GM19397 (cell line): ENCODE results near the gene GRIK2.

Experiments used
- ATAC-seq: cut with Tn5 transposase; IDR thresholded peaks from one replicate; pipeline ENCODE4 v1.9.1; 2021; ENCODE audit warnings: mild to moderate bottlenecking, moderate library complexity; ENCODE audit not compliant: unreplicated experiment

GRIK2 gene

GRCh38 chr6:101451981-101452380 is 58.5 kb downstream of the GRIK2 start:
- no peak for ATAC-seq

- ATAC-seq = no peak
These were observed 59.7 kb downstream of the GRIK2 start for GRCh38 chr6:101453221-101453620.

GRCh38 chr6:101454106-101454676 is 60.7 kb downstream of the GRIK2 start:
- no peak for ATAC-seq

- no peak for ATAC-seq
These were observed 64.8 kb downstream of the GRIK2 start for GRCh38 chr6:101458336-101458735.

- no peak for ATAC-seq
These were observed 65.3 kb downstream of the GRIK2 start for GRCh38 chr6:101458826-101459225.

- ATAC-seq = no peak
These were observed 69.1 kb downstream of the GRIK2 start for GRCh38 chr6:101462576-101462975.

GRCh38 chr6:101465863-101466262 is 72.4 kb downstream of the GRIK2 start:
- no peak for ATAC-seq

GRCh38 chr6:101477436-101477835 is 83.9 kb downstream of the GRIK2 start:
- no peak for ATAC-seq

GRCh38 chr6:101478891-101479290 is 85.4 kb downstream of the GRIK2 start:
- no peak for ATAC-seq

- no peak for ATAC-seq
These were observed 89.1 kb downstream of the GRIK2 start for GRCh38 chr6:101482606-101483005.

GRCh38 chr6:101484781-101485180 is 91.3 kb downstream of the GRIK2 start:
- no peak for ATAC-seq

- no peak for ATAC-seq
These were observed 92.6 kb downstream of the GRIK2 start for GRCh38 chr6:101486124-101486523.

- no peak for ATAC-seq
These were observed 93.2 kb downstream of the GRIK2 start for GRCh38 chr6:101486726-101487125.

- no peak for ATAC-seq
These were observed 95.9 kb downstream of the GRIK2 start for GRCh38 chr6:101489456-101489855.

- no peak for ATAC-seq
These were observed 97.3 kb downstream of the GRIK2 start for GRCh38 chr6:101490857-101491256.

GRCh38 chr6:101502818-101503217 is 109.3 kb downstream of the GRIK2 start:
- no peak for ATAC-seq

- ATAC-seq = no peak
These were observed 116.0 kb downstream of the GRIK2 start for GRCh38 chr6:101509536-101509935.

- no peak for ATAC-seq
These were observed 119.7 kb downstream of the GRIK2 start for GRCh38 chr6:101513181-101513580.

GRCh38 chr6:101516578-101516977 is 123.1 kb downstream of the GRIK2 start:
- no peak for ATAC-seq

GRCh38 chr6:101517632-101518031 is 124.1 kb downstream of the GRIK2 start:
- ATAC-seq = no peak

GRCh38 chr6:101522254-101522653 is 128.7 kb downstream of the GRIK2 start:
- no peak for ATAC-seq

GRCh38 chr6:101527467-101527866 is 134.0 kb downstream of the GRIK2 start:
- no peak for ATAC-seq

GRCh38 chr6:101528801-101529200 is 135.3 kb downstream of the GRIK2 start:
- ATAC-seq = no peak
